Loucy (cell line): ENCODE results near the gene LDB3.

Experiments used
- H2AFZ ChIP-seq: fragments of 200-600 bp; sonication (generic); 2 replicates; pipeline ENCODE4 v1.6.0; 2016; ENCODE audit warnings: antibody characterized with exemption, mild to moderate bottlenecking, low read length, moderate library complexity
- H3F3A ChIP-seq: fragments of 200-600 bp; 2 replicates; pipeline ENCODE4 v1.6.0; 2016; ENCODE audit warnings: antibody characterized with exemption, low read depth, mild to moderate bottlenecking
- H3K27me3 ChIP-seq: fragments of 200-600 bp; sonication (generic); 2 replicates; pipeline ENCODE4 v1.6.1; 2014; ENCODE audit warnings: low read length, mild to moderate bottlenecking; ENCODE audit not compliant: insufficient read depth, poor library complexity, severe bottlenecking
- H3K36me3 ChIP-seq: fragments of 200-600 bp; sonication (generic); 2 replicates; pipeline ENCODE4 v1.6.1; 2016; ENCODE audit warnings: low read length; ENCODE audit not compliant: insufficient read depth
- H3K4me1 ChIP-seq: fragments of 200-600 bp; sonication (generic); 2 replicates; pipeline ENCODE4 v1.5.1; 2014; ENCODE audit warnings: low read length, mild to moderate bottlenecking; ENCODE audit not compliant: insufficient read depth, poor library complexity, severe bottlenecking
- H3K4me2 ChIP-seq: fragments of 200-600 bp; sonication (generic); 2 replicates; pipeline ENCODE4 v1.6.0; 2014; ENCODE audit warnings: antibody characterized with exemption, low read length, low read depth, mild to moderate bottlenecking; ENCODE audit not compliant: poor library complexity, severe bottlenecking
- H3K4me3 ChIP-seq: fragments of 200-600 bp; sonication (generic); 2 replicates; pipeline ENCODE4 v1.5.1; 2014; ENCODE audit warnings: low read length, mild to moderate bottlenecking, mixed read lengths; ENCODE audit not compliant: poor library complexity, severe bottlenecking
- H3K79me2 ChIP-seq: fragments of 200-600 bp; sonication (generic); 2 replicates; pipeline ENCODE4 v1.6.1; 2014; ENCODE audit warnings: low read length; ENCODE audit not compliant: insufficient read depth
- H3K9ac ChIP-seq: fragments of 200-600 bp; sonication (generic); 2 replicates; pipeline ENCODE4 v1.6.0; 2014; ENCODE audit warnings: mild to moderate bottlenecking, low read depth, low read length, moderate library complexity; ENCODE audit not compliant: poor library complexity, severe bottlenecking
- H3K9me2 ChIP-seq: fragments of 200-600 bp; sonication (generic); replicated peaks from 2 replicates; pipeline ENCODE4 v1.6.1; 2016; ENCODE audit warnings: low read depth, low read length, mixed read lengths
- H3K9me3 ChIP-seq: fragments of 200-600 bp; sonication (generic); 2 replicates; pipeline ENCODE4 v1.6.1; 2014; ENCODE audit warnings: mild to moderate bottlenecking, antibody characterized with exemption, low read length, low read depth; ENCODE audit not compliant: insufficient read depth
- H4K20me1 ChIP-seq: fragments of 200-600 bp; sonication (generic); 2 replicates; pipeline ENCODE4 v1.6.0; 2014; ENCODE audit warnings: antibody characterized with exemption, low read length, mild to moderate bottlenecking; ENCODE audit not compliant: insufficient read depth, poor library complexity, severe bottlenecking
- EZH2phosphoT487 ChIP-seq: fragments of 200-600 bp; IDR thresholded peaks from 2 replicates; pipeline ENCODE4 v1.6.1; 2018; ENCODE audit warnings: antibody characterized with exemption, mild to moderate bottlenecking, moderate library complexity, borderline replicate concordance
- TF ChIP-seq, protein P1 (sequence below): fragments of 200-600 bp; sonication (generic); conservative IDR thresholded peaks from 2 replicates; pipeline ENCODE4 v1.5.1; 2014; ENCODE audit warnings: mild to moderate bottlenecking, antibody characterized with exemption, low read length

Gene LDB3

DNA sequence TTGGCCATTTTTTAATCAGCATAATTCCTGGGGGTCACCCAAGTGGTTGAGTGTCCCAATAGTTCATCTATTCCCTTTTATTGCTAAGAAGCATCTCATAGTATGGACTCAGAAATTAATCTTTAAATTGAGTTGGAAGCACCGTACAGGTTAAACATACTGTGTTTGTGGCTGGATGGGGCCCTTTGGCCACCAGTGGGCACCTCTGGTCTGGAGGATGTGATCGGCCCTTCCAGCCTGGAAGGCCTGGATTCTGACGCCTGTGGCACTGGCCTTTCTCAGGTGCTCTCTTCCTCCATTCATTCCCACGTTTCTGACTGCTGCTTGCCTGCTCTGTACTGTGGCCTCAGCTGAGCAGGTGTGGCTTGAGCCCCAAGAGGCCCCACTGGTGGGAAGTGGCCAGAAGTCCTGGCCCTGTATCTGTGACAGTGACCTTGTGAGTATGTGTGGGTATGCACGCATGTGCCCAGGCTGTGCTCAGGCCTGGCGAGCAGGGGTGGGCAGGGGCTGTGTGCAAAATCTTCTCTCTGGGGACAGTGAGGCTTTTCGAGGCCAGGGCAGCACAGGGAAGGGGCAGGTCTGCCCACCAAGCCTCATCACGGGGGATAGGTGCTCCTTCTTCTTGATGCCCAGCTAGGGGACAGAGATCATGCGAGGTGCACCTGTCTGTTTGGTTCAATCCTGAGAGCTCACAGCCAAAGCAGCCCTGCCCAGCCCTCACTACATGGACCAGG, 30.1 kb downstream of the LDB3 start:
- Histone ChIP-seq H3K4me1 (no peaks in the 10 kb centered on the region), H3K9ac (no peak overlapping the region), H3F3A (no peaks in the 10 kb centered on the region), H3K27me3 (no peaks in the 10 kb centered on the region), H3K79me2 (no peaks in the 10 kb centered on the region), H3K36me3 (no peaks in the 10 kb centered on the region), H4K20me1 (no peaks in the 10 kb centered on the region), H2AFZ (no peak overlapping the region), H3K9me3 (no peaks in the 10 kb centered on the region), H3K4me3 (no peak overlapping the region), H3K4me2 (no peak overlapping the region), H3K9me2 (no peaks in the 10 kb centered on the region)
- no peak for TF ChIP-seq EZH2phosphoT487
- TF ChIP-seq, protein P1, sequence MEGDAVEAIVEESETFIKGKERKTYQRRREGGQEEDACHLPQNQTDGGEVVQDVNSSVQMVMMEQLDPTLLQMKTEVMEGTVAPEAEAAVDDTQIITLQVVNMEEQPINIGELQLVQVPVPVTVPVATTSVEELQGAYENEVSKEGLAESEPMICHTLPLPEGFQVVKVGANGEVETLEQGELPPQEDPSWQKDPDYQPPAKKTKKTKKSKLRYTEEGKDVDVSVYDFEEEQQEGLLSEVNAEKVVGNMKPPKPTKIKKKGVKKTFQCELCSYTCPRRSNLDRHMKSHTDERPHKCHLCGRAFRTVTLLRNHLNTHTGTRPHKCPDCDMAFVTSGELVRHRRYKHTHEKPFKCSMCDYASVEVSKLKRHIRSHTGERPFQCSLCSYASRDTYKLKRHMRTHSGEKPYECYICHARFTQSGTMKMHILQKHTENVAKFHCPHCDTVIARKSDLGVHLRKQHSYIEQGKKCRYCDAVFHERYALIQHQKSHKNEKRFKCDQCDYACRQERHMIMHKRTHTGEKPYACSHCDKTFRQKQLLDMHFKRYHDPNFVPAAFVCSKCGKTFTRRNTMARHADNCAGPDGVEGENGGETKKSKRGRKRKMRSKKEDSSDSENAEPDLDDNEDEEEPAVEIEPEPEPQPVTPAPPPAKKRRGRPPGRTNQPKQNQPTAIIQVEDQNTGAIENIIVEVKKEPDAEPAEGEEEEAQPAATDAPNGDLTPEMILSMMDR: no peak

DNA sequence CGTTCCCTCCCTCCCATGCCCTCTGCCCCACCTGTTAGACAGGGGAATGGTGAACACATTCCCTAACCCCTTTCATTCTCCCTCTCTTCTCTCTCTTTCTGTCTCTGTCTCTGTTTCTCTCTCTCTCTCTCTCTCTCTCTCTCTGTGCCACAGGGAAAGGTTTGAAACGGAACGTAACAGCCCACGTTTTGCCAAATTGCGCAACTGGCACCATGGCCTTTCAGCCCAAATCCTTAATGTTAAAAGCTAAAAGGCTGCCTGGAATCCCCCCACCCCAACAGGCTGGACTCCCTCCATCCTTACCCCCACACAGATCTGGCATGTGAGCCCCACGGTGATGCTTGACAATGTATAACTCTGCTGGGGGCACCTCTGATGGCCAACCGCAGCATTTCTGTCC, 30.8 kb downstream of the LDB3 start:
- TF ChIP-seq EZH2phosphoT487: no peak
- TF ChIP-seq, protein P1: no peak
- Histone ChIP-seq H3K27me3 (no peaks in the 10 kb centered on the region), H3K4me2 (no peak overlapping the region), H3F3A (no peaks in the 10 kb centered on the region), H3K4me3 (no peak overlapping the region), H4K20me1 (no peaks in the 10 kb centered on the region), H3K79me2 (no peaks in the 10 kb centered on the region), H3K4me1 (no peaks in the 10 kb centered on the region), H3K9me3 (no peaks in the 10 kb centered on the region), H3K9me2 (no peaks in the 10 kb centered on the region), H3K36me3 (no peaks in the 10 kb centered on the region), H2AFZ (no peak overlapping the region), H3K9ac (no peak overlapping the region)

DNA sequence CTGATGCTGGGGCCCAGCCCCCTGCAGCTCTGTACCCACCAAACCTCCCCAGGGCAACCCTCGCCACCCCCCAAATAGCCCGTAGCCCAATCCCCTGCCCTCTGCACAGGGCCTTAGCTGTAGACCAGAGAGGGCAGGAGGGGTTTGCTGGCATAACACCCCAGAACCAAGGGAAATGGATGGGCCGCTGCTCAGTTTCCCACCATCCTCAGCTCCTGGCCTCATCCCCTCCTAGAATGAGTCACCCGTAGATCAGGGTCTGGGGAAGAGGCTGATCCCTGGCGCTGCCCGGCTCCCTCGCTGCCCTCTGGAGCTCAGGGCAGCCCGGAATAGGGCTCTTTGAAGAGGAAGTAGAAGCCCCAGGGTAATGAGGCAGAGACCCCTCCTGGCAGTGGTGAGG, 31.2 kb downstream of the LDB3 start:
- H3K4me1 ChIP-seq: no peaks in the 10 kb centered on the region
- H3K9ac ChIP-seq: no peak overlapping the region
- TF ChIP-seq, protein P1: no peak
- no peaks in the 10 kb centered on the region for H3K9me2 ChIP-seq
- no peak overlapping the region for H3K4me2 ChIP-seq
- no peaks in the 10 kb centered on the region for H3K36me3 ChIP-seq
- H3F3A ChIP-seq: no peaks in the 10 kb centered on the region
- H3K4me3 ChIP-seq: no peak overlapping the region
- H2AFZ ChIP-seq: no peak overlapping the region
- no peaks in the 10 kb centered on the region for H4K20me1 ChIP-seq
- no peaks in the 10 kb centered on the region for H3K79me2 ChIP-seq
- no peaks in the 10 kb centered on the region for H3K27me3 ChIP-seq
- no peaks in the 10 kb centered on the region for H3K9me3 ChIP-seq
